ENCODE data around the gene BHLHA9.

Gene BHLHA9

GRCh38 chr17:1272701-1273100 is 2.5 kb downstream of the BHLHA9 start:
- CTCF ChIA-PET, result interaction anchor here (0.8 kb wide), 1 partner anchor 157 kb away, joined by 3 read pairs; no protein-coding TSS in a partner anchor
- TF ChIP-seq FOXK2 (IDR thresholded peaks at IDR 0.05), result no peak
- TF ChIP-seq LEF1 (IDR thresholded peaks at IDR 0.05; ENCODE audit: borderline replicate concordance), result no peak
- TF ChIP-seq L3MBTL2 (conservative IDR thresholded peaks at IDR 0.05), result no peak
- TF ChIP-seq PKNOX1 (IDR thresholded peaks at IDR 0.05), result no peak
- no peak for TF ChIP-seq NFRKB (IDR thresholded peaks at IDR 0.05)
- TF ChIP-seq HDGF (IDR thresholded peaks at IDR 0.05; ENCODE audit: borderline replicate concordance), result no peak
- TF ChIP-seq FOXM1 (IDR thresholded peaks at IDR 0.05; ENCODE audit: borderline replicate concordance), result no peak
- no peak for TF ChIP-seq CTBP1 (IDR thresholded peaks at IDR 0.05; ENCODE audit: borderline replicate concordance)
- no peak for TF ChIP-seq SP1 (IDR thresholded peaks at IDR 0.05)
- no peak for TF ChIP-seq SUZ12 (IDR thresholded peaks at IDR 0.05)
- POLR2A ChIA-PET, result interaction anchor here (1.0 to 1.1 kb wide), 2 partner anchors 13 to 244 kb away, joined by 3 to 4 read pairs; partner anchors contain the start of gene INPP5K
- no peak for DNase-seq (ENCODE audit: extremely low spot score)

- no peak for DNase-seq (ENCODE audit: extremely low spot score)
- POLR2A ChIA-PET, result no interaction called here
- TF ChIP-seq NFRKB (IDR thresholded peaks at IDR 0.05) (no peak), FOXM1 (IDR thresholded peaks at IDR 0.05; ENCODE audit: borderline replicate concordance) (no peak), ZNF384 (IDR thresholded peaks at IDR 0.05) (no peak), FOXK2 (IDR thresholded peaks at IDR 0.05) (no peak), HDGF (IDR thresholded peaks at IDR 0.05; ENCODE audit: borderline replicate concordance) (no peak), L3MBTL2 (conservative IDR thresholded peaks at IDR 0.05) (no peak), SP1 (IDR thresholded peaks at IDR 0.05) (no peak), PKNOX1 (IDR thresholded peaks at IDR 0.05) (no peak), TARDBP (IDR thresholded peaks at IDR 0.05) (no peak), SUZ12 (IDR thresholded peaks at IDR 0.05) (no peak), ELF4 (IDR thresholded peaks at IDR 0.05) (no peak), CTBP1 (IDR thresholded peaks at IDR 0.05; ENCODE audit: borderline replicate concordance) (no peak), BHLHE40 (IDR thresholded peaks at IDR 0.05; ENCODE audit: borderline replicate concordance) (no peak)
- CTCF ChIA-PET, result no interaction called here
These were observed 3.4 kb downstream of the BHLHA9 start for GRCh38 chr17:1273492-1274244.

- DNase-seq (ENCODE audit: extremely low spot score), result no peak
- TF ChIP-seq BHLHE40 (IDR thresholded peaks at IDR 0.05; ENCODE audit: borderline replicate concordance) (no peak), ZNF384 (IDR thresholded peaks at IDR 0.05) (no peak), SP1 (IDR thresholded peaks at IDR 0.05) (no peak), ARNT (IDR thresholded peaks at IDR 0.05) (no peak), TARDBP (IDR thresholded peaks at IDR 0.05) (no peak), SUZ12 (IDR thresholded peaks at IDR 0.05) (no peak)
- ChIA-PET POLR2A (no interaction called here), CTCF (no interaction called here)
These were observed 4.0 kb downstream of the BHLHA9 start for GRCh38 chr17:1274245-1274608.

GRCh38 chr17:1275205-1275961 is 5.1 kb downstream of the BHLHA9 start:
- no peak for TF ChIP-seq SUZ12 (IDR thresholded peaks at IDR 0.05)
- TF ChIP-seq FOXK2 (IDR thresholded peaks at IDR 0.05), result no peak
- no peak for TF ChIP-seq PKNOX1 (IDR thresholded peaks at IDR 0.05)
- TF ChIP-seq FOXA1 (IDR thresholded peaks at IDR 0.05), result no peak
- no peak for TF ChIP-seq NFRKB (IDR thresholded peaks at IDR 0.05)
- no peak for TF ChIP-seq LEF1 (IDR thresholded peaks at IDR 0.05; ENCODE audit: borderline replicate concordance)
- TF ChIP-seq ZNF384 (IDR thresholded peaks at IDR 0.05), result no peak
- TF ChIP-seq BHLHE40 (IDR thresholded peaks at IDR 0.05; ENCODE audit: borderline replicate concordance), result no peak
- TF ChIP-seq L3MBTL2 (conservative IDR thresholded peaks at IDR 0.05), result no peak
- TF ChIP-seq HDGF (IDR thresholded peaks at IDR 0.05; ENCODE audit: borderline replicate concordance), result no peak
- TF ChIP-seq ELF4 (IDR thresholded peaks at IDR 0.05), result no peak
- TF ChIP-seq FOXM1 (IDR thresholded peaks at IDR 0.05; ENCODE audit: borderline replicate concordance), result no peak
- TF ChIP-seq TARDBP (IDR thresholded peaks at IDR 0.05), result no peak
- TF ChIP-seq CTBP1 (IDR thresholded peaks at IDR 0.05; ENCODE audit: borderline replicate concordance), result no peak
- POLR2A ChIA-PET, result no interaction called here
- no peak for DNase-seq (ENCODE audit: extremely low spot score)
- CTCF ChIA-PET, result no interaction called here

- ChIA-PET POLR2A (no interaction called here), CTCF (no interaction called here)
- TF ChIP-seq LEF1 (IDR thresholded peaks at IDR 0.05; ENCODE audit: borderline replicate concordance) (no peak), NFRKB (IDR thresholded peaks at IDR 0.05) (no peak), ARNT (IDR thresholded peaks at IDR 0.05) (no peak), TARDBP (IDR thresholded peaks at IDR 0.05) (no peak), PKNOX1 (IDR thresholded peaks at IDR 0.05) (no peak), ELF4 (IDR thresholded peaks at IDR 0.05) (no peak), SP1 (IDR thresholded peaks at IDR 0.05) (no peak), ZNF384 (IDR thresholded peaks at IDR 0.05) (no peak), CTBP1 (IDR thresholded peaks at IDR 0.05; ENCODE audit: borderline replicate concordance) (no peak), FOXA1 (IDR thresholded peaks at IDR 0.05) (no peak), L3MBTL2 (conservative IDR thresholded peaks at IDR 0.05) (no peak; the same call in 1 of the 2 replicates), SUZ12 (IDR thresholded peaks at IDR 0.05) (no peak), FOXM1 (IDR thresholded peaks at IDR 0.05; ENCODE audit: borderline replicate concordance) (no peak)
- DNase-seq (ENCODE audit: extremely low spot score), result peak; percentile 81
These were observed 5.9 kb downstream of the BHLHA9 start for GRCh38 chr17:1275962-1276736.
